ENCODE results near the gene PRAMEF18. TPM values are rescaled to one million over a fixed set of nuclear protein-coding genes. Genes with fewer than 3 reads are reported as not detected.
"Not testable (repeated sequence)": the region's sequence is repeated elsewhere in the genome, so short reads cannot be mapped to it uniquely, and the experiment has no call there.

The PRAMEF18 gene
- total RNA-seq = not detected

GRCh38 chr1:13225675-13226204, at the start of gene PRAMEF18:
Gene PRAMEF18 (minus strand): TSS chr1:13226154. CDS start chr1:13226106, 48 bp downstream.
- intact Hi-C loops (cut with DNase I); H3K36me3 ChIP-seq; H3K9me3 ChIP-seq; H3K4me1 ChIP-seq; DNase-seq (ENCODE audit: extremely low spot score); H3K4me3 ChIP-seq; H3K27ac ChIP-seq (replicated peaks in 1 of 4): not testable (repeated sequence)
- 81% methylated on average over 7 of the region's 9 CpGs for WGBS
- H3K27me3 ChIP-seq = peaks cover 0 to 12% (median 0%) of the 10 kb centered on the region in 4 donors

- H3K27me3 ChIP-seq; intact Hi-C loops (cut with DNase I); H3K9me3 ChIP-seq; H3K36me3 ChIP-seq; DNase-seq (ENCODE audit: extremely low spot score); H3K27ac ChIP-seq (replicated peaks in 1 of 4); H3K4me3 ChIP-seq; H3K4me1 ChIP-seq: not testable (repeated sequence)
- WGBS = no CpG with 5 or more reads among the region's 3 CpGs
Observed at GRCh38 chr1:13265124-13265523, 39.2 kb upstream of the PRAMEF18 start.

- H3K36me3 ChIP-seq; H3K4me1 ChIP-seq; intact Hi-C loops (cut with DNase I); DNase-seq (ENCODE audit: extremely low spot score); H3K9me3 ChIP-seq; H3K27ac ChIP-seq (replicated peaks in 1 of 4); H3K27me3 ChIP-seq; H3K4me3 ChIP-seq: not testable (repeated sequence)
- no CpG with 5 or more reads among the region's 5 CpGs for WGBS
Observed at GRCh38 chr1:13253898-13254297, 27.9 kb upstream of the PRAMEF18 start, which contains the start of gene PRAMEF5. Gene PRAMEF5 (plus strand): TSS chr1:13254198. CDS start chr1:13259269, 5,071 bp downstream.

GRCh38 chr1:13247122-13247521, 21.2 kb upstream of the PRAMEF18 start:
- H3K9me3 ChIP-seq; DNase-seq (ENCODE audit: extremely low spot score); H3K27ac ChIP-seq (replicated peaks in 1 of 4); intact Hi-C loops (cut with DNase I); H3K36me3 ChIP-seq; H3K4me3 ChIP-seq; H3K4me1 ChIP-seq: not testable (repeated sequence)
- peaks cover 0 to 19% (median 0%) of the 10 kb centered on the region in 4 donors for H3K27me3 ChIP-seq
- WGBS = 78% methylated on average over 7 of the region's 7 CpGs

- H3K36me3 ChIP-seq; H3K9me3 ChIP-seq; intact Hi-C loops (cut with DNase I); H3K27ac ChIP-seq (replicated peaks in 1 of 4); DNase-seq (ENCODE audit: extremely low spot score); H3K4me3 ChIP-seq; H3K4me1 ChIP-seq: not testable (repeated sequence)
- peaks cover 0 to 24% (median 0%) of the 10 kb centered on the region in 4 donors for H3K27me3 ChIP-seq
- 80% methylated on average over 2 of the region's 2 CpGs for WGBS
Observed at GRCh38 chr1:13246554-13246871, 20.6 kb upstream of the PRAMEF18 start.

GRCh38 chr1:13245841-13246553, 20.0 kb upstream of the PRAMEF18 start:
- H3K4me1 ChIP-seq; DNase-seq (ENCODE audit: extremely low spot score); H3K4me3 ChIP-seq; intact Hi-C loops (cut with DNase I); H3K9me3 ChIP-seq; H3K27ac ChIP-seq (replicated peaks in 1 of 4); H3K36me3 ChIP-seq: not testable (repeated sequence)
- H3K27me3 ChIP-seq = peaks cover 0 to 24% (median 0%) of the 10 kb centered on the region in 4 donors
- 68% methylated on average over 5 of the region's 5 CpGs for whole genome bisulfite sequencing

- H3K4me1 ChIP-seq; intact Hi-C loops (cut with DNase I); H3K36me3 ChIP-seq; H3K4me3 ChIP-seq; H3K9me3 ChIP-seq; H3K27ac ChIP-seq (replicated peaks in 1 of 4); DNase-seq (ENCODE audit: extremely low spot score): not testable (repeated sequence)
- 90% methylated on average over 9 of the region's 9 CpGs for WGBS
- H3K27me3 ChIP-seq = peaks cover 0 to 24% (median 0%) of the 10 kb centered on the region in 4 donors
Observed at GRCh38 chr1:13243536-13244263, 17.7 kb upstream of the PRAMEF18 start.

GRCh38 chr1:13239633-13240032, 13.7 kb upstream of the PRAMEF18 start:
- intact Hi-C loops (cut with DNase I); H3K27ac ChIP-seq (replicated peaks in 1 of 4); H3K9me3 ChIP-seq; H3K4me1 ChIP-seq; DNase-seq (ENCODE audit: extremely low spot score); H3K36me3 ChIP-seq; H3K4me3 ChIP-seq: not testable (repeated sequence)
- WGBS = 84% methylated on average over 4 of the region's 4 CpGs
- H3K27me3 ChIP-seq = peaks cover 0 to 18% (median 0%) of the 10 kb centered on the region in 4 donors

- WGBS = 76% methylated on average over 4 of the region's 4 CpGs
Observed at GRCh38 chr1:13237572-13237971, 11.6 kb upstream of the PRAMEF18 start.

GRCh38 chr1:13234057-13234456, 8.1 kb upstream of the PRAMEF18 start:
- WGBS = 75% methylated on average over 1 of the region's 1 CpG
- H3K9me3 ChIP-seq; H3K4me1 ChIP-seq; H3K27ac ChIP-seq (replicated peaks in 1 of 4); intact Hi-C loops (cut with DNase I); H3K36me3 ChIP-seq; H3K4me3 ChIP-seq: not testable (repeated sequence)
- H3K27me3 ChIP-seq = peaks cover 0 to 23% (median 0%) of the 10 kb centered on the region in 4 donors
- peak; percentile 92 for DNase-seq (ENCODE audit: extremely low spot score)

More at GRCh38 chr1:13237572-13237971, 11.6 kb upstream of the PRAMEF18 start:
- H3K4me1 ChIP-seq; H3K4me3 ChIP-seq; intact Hi-C loops (cut with DNase I); DNase-seq (ENCODE audit: extremely low spot score); H3K36me3 ChIP-seq; H3K9me3 ChIP-seq; H3K27ac ChIP-seq (replicated peaks in 1 of 4): not testable (repeated sequence)
- peaks cover 0 to 15% (median 0%) of the 10 kb centered on the region in 4 donors for H3K27me3 ChIP-seq

GRCh38 chr1:13232056-13232455, 6.1 kb upstream of the PRAMEF18 start:
- H3K36me3 ChIP-seq; DNase-seq (ENCODE audit: extremely low spot score); H3K27ac ChIP-seq (replicated peaks in 1 of 4); intact Hi-C loops (cut with DNase I); H3K4me1 ChIP-seq; H3K4me3 ChIP-seq; H3K9me3 ChIP-seq: not testable (repeated sequence)
- peaks cover 0 to 23% (median 0%) of the 10 kb centered on the region in 4 donors for H3K27me3 ChIP-seq
- WGBS = 71% methylated on average over 2 of the region's 2 CpGs

- peaks cover 0 to 24% (median 0%) of the 10 kb centered on the region in 4 donors for H3K27me3 ChIP-seq
- H3K4me3 ChIP-seq; H3K36me3 ChIP-seq; H3K27ac ChIP-seq (replicated peaks in 1 of 4); H3K9me3 ChIP-seq; intact Hi-C loops (cut with DNase I); H3K4me1 ChIP-seq: not testable (repeated sequence)
- peak; percentile 93 for DNase-seq (ENCODE audit: extremely low spot score)
- 67% methylated on average over 7 of the region's 7 CpGs for WGBS
Observed at GRCh38 chr1:13231061-13231750, 5.3 kb upstream of the PRAMEF18 start.
